OCI-LY1 (cell line): Measurements from ENCODE around the gene TASOR2.
A peak's percentile ranks its signal among the peaks of the same experiment; 100 is the strongest.

Experiments used
- H2AFZ ChIP-seq: fragments of 200-600 bp; sonication (generic), shearing (Covaris generic); 2 replicates; pipeline ENCODE4 v1.6.0; 2014; ENCODE audit warnings: antibody characterized with exemption, mild to moderate bottlenecking, low read length
- H3F3A ChIP-seq: fragments of 200-600 bp; sonication (generic), shearing (Covaris generic); 2 replicates; pipeline ENCODE4 v1.6.0; 2014; ENCODE audit warnings: mild to moderate bottlenecking, antibody characterized with exemption, low read length, moderate library complexity; ENCODE audit not compliant: insufficient read depth
- H3K27ac ChIP-seq: fragments of 200-600 bp; sonication (generic); 2 replicates; pipeline ENCODE4 v1.5.1; 2014; ENCODE audit warnings: low read length, mixed run types, mild to moderate bottlenecking, low read depth; ENCODE audit not compliant: poor library complexity, severe bottlenecking
- H3K27me3 ChIP-seq: fragments of 200-600 bp; sonication (generic); 2 replicates; pipeline ENCODE4 v1.6.0; 2014; ENCODE audit warnings: antibody characterized with exemption, mild to moderate bottlenecking, low read length, moderate library complexity; ENCODE audit not compliant: insufficient read depth
- H3K36me3 ChIP-seq: fragments of 200-600 bp; sonication (generic); 2 replicates; pipeline ENCODE4 v1.6.1; 2014; ENCODE audit warnings: mild to moderate bottlenecking, antibody characterized with exemption, low read length, moderate library complexity, mixed read lengths; ENCODE audit not compliant: insufficient read depth
- H3K4me1 ChIP-seq: fragments of 200-600 bp; sonication (generic); 2 replicates; pipeline ENCODE4 v1.5.1; 2014; ENCODE audit warnings: mild to moderate bottlenecking, low read length, moderate library complexity; ENCODE audit not compliant: insufficient read depth, severe bottlenecking
- H3K4me2 ChIP-seq: fragments of 200-600 bp; sonication (generic), shearing (Covaris generic); 2 replicates; pipeline ENCODE4 v1.6.1; 2014; ENCODE audit warnings: low read length
- H3K4me3 ChIP-seq: fragments of 200-600 bp; sonication (generic); 2 replicates; pipeline ENCODE4 v1.5.1; 2014; ENCODE audit warnings: low read length, low read depth, mild to moderate bottlenecking, mixed read lengths; ENCODE audit not compliant: poor library complexity, severe bottlenecking
- H3K79me2 ChIP-seq: fragments of 200-600 bp; shearing (Covaris generic); 2 replicates; pipeline ENCODE4 v1.6.1; 2016; ENCODE audit warnings: mixed run types, low read length, mixed read lengths; ENCODE audit not compliant: insufficient read depth
- H3K9ac ChIP-seq: fragments of 200-600 bp; sonication (generic), shearing (Covaris generic); 2 replicates; pipeline ENCODE4 v1.6.1; 2014; ENCODE audit warnings: mild to moderate bottlenecking, low read length, mixed read lengths
- H3K9me2 ChIP-seq: fragments of 200-600 bp; sonication (generic), shearing (Covaris generic); 2 replicates; pipeline ENCODE4 v1.6.1; 2014; ENCODE audit warnings: low read depth, mild to moderate bottlenecking, low read length, mixed read lengths
- H3K9me3 ChIP-seq: fragments of 200-600 bp; shearing (Covaris generic); 2 replicates; pipeline ENCODE4 v1.6.1; 2014; ENCODE audit warnings: low read length, mixed read lengths
- H4K20me1 ChIP-seq: fragments of 200-600 bp; sonication (generic), shearing (Covaris generic); 2 replicates; pipeline ENCODE4 v1.6.0; 2016; ENCODE audit warnings: mild to moderate bottlenecking, low read length; ENCODE audit not compliant: insufficient read depth
- CTCF ChIP-seq: fragments of 200-600 bp; sonication (generic), shearing (Covaris generic); IDR thresholded peaks from 2 replicates; pipeline ENCODE4 v1.5.1; 2017; ENCODE audit warnings: mild to moderate bottlenecking, antibody characterized with exemption, low read length, moderate library complexity, mixed read lengths
- EZH2 ChIP-seq: fragments of 200-600 bp; sonication (generic), shearing (Covaris generic); IDR thresholded peaks from 2 replicates; pipeline ENCODE4 v1.8.0; 2017; ENCODE audit warnings: borderline replicate concordance, mixed run types, mild to moderate bottlenecking, antibody characterized with exemption, low read length, moderate library complexity, mixed read lengths

The TASOR2 gene

GRCh38 chr10:5691786-5692185 is 7.1 kb downstream of the TASOR2 start:
- Histone ChIP-seq H3K4me1 (peaks cover 82% of the 10 kb centered on the region), H3K4me2 (peak overlapping the region; percentile 95), H3K79me2 (peaks cover 82% of the 10 kb centered on the region), H3K9ac (peak overlapping the region; percentile 79), H4K20me1 (no peaks in the 10 kb centered on the region), H3F3A (no peaks in the 10 kb centered on the region), H3K9me3 (no peaks in the 10 kb centered on the region), H3K4me3 (peak overlapping the region; percentile 58), H2AFZ (no peak overlapping the region), H3K27me3 (no peaks in the 10 kb centered on the region), H3K36me3 (peaks cover 21% of the 10 kb centered on the region), H3K27ac (peak overlapping the region; percentile 85), H3K9me2 (no peaks in the 10 kb centered on the region)
- TF ChIP-seq CTCF (no peak), EZH2 (no peak)

- no peaks in the 10 kb centered on the region for H3K9me2 ChIP-seq
- TF ChIP-seq CTCF, result no peak
- TF ChIP-seq EZH2, result no peak
- H3K36me3 ChIP-seq, result peaks cover 21% of the 10 kb centered on the region
- peak overlapping the region; percentile 85 for H3K27ac ChIP-seq
- H3K4me3 ChIP-seq, result peak overlapping the region; percentile 58
- no peaks in the 10 kb centered on the region for H3K9me3 ChIP-seq
- H3K79me2 ChIP-seq, result peaks cover 81% of the 10 kb centered on the region
- H4K20me1 ChIP-seq, result no peaks in the 10 kb centered on the region
- H3K4me1 ChIP-seq, result peaks cover 73% of the 10 kb centered on the region
- no peaks in the 10 kb centered on the region for H3F3A ChIP-seq
- H3K9ac ChIP-seq, result peak overlapping the region; percentile 79
- no peaks in the 10 kb centered on the region for H3K27me3 ChIP-seq
- H2AFZ ChIP-seq, result no peak overlapping the region
- peak overlapping the region; percentile 95 for H3K4me2 ChIP-seq
These were observed 8.1 kb downstream of the TASOR2 start for GRCh38 chr10:5692461-5693358.

- Histone ChIP-seq H3K79me2 (peaks cover 81% of the 10 kb centered on the region), H3K9ac (no peak overlapping the region; the same call in 1 of the 2 replicates), H3K4me1 (peaks cover 68% of the 10 kb centered on the region), H3K27me3 (no peaks in the 10 kb centered on the region), H3K4me2 (peak overlapping the region; percentile 95; the same call in 1 of the 2 replicates), H3K9me2 (no peaks in the 10 kb centered on the region), H4K20me1 (no peaks in the 10 kb centered on the region), H2AFZ (no peak overlapping the region), H3K9me3 (peaks cover 3% of the 10 kb centered on the region; the same call in 1 of the 2 replicates), H3F3A (no peaks in the 10 kb centered on the region), H3K27ac (peak overlapping the region; percentile 85), H3K36me3 (peaks cover 17% of the 10 kb centered on the region; the same call in 1 of the 2 replicates), H3K4me3 (peak overlapping the region; percentile 58)
- TF ChIP-seq EZH2, result no peak
- TF ChIP-seq CTCF, result no peak
These were observed 9.9 kb downstream of the TASOR2 start for GRCh38 chr10:5694573-5694972.
